NOMO-1 (cell line): ENCODE results near the gene DBP.

Experiments
- DNase-seq, 2 experiments: peaks; one replicate each; lab custom pipeline; 2025; ENCODE audit not compliant: unreplicated experiment in 2 of 2; lab: John Stamatoyannopoulos, UW

DBP gene

DNA sequence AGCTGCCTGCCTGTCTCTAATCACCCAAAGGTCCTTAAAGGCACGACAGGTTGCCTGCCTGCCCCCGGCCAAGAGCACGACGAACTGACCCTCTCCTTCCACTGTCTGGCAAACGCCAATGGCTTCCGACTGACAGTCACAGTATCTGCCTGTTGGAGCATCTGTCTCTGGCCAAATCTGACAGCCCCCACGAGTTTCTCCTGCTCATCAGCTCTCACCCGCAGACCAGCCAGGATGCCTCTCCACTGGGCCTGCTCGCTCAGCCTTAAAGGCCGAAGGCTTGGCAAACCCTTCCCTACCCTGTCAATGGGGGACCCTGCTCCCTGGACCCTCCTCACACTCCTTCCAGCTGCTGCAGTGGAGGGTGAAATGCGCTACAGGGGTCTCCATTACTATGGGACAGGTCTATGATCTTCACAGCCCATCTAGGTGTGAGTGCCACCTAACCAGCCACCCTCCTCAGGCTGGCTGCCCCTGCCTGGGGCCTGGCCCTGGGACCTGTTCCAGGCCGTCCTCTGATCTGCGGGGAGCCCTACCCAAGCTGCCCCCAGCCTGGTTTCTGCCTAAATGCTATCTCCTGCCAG lies 23.2 kb downstream of the DBP start:
- no peak for DNase-seq

GRCh38 chr19:48613024-48613851 lies 23.9 kb downstream of the DBP start:
- no peak for DNase-seq

DNA sequence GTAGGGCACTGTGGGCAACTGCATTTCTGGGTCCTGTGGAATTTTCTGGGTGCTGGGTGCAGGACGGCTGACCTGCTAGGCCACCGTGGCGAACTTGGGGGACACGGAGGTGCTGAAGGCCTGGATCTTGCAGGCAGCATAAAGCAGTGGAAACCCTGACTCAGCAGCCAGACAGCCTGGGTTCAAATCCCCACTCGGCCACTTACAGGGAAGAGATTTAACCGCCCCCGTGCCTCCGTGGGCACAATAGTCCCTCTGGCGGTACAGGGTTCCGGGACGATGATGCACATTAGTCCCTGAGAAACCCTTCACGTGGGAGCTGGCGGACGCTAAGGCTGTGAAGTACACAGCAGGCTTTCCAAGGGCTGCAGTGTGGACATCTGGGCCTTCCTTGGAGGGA lies 25.3 kb downstream of the DBP start:
- no peak for DNase-seq

GRCh38 chr19:48609571-48610108 lies 27.5 kb downstream of the DBP start:
- DNase-seq = no peak

DNA sequence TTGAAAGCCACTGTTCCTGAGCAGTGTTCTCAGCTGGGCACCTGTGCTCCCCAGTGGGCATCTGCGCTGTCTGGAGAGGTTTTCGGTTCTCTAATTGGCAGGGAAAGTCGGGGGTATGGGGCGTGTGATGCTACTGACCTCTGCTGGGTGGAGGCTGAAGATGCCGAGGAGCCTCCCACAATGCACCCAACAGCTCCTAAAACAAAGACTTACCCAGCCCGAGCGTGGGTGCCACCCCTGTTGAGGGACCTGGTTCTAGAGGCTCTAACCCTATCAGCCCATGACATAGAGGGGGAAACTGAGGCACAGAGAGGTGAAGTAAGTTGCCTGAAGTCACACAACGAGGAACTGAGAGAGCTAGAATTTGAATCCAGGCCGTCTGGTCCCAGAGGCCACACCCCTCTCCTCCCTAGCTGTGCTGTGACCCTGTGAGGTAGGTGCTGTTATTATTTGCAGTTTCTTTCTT lies 28.3 kb downstream of the DBP start:
- peak; percentile 70 to 73 for DNase-seq

- no peak for DNase-seq
Measured at GRCh38 chr19:48607359-48607755, 29.8 kb downstream of the DBP start.

DNA sequence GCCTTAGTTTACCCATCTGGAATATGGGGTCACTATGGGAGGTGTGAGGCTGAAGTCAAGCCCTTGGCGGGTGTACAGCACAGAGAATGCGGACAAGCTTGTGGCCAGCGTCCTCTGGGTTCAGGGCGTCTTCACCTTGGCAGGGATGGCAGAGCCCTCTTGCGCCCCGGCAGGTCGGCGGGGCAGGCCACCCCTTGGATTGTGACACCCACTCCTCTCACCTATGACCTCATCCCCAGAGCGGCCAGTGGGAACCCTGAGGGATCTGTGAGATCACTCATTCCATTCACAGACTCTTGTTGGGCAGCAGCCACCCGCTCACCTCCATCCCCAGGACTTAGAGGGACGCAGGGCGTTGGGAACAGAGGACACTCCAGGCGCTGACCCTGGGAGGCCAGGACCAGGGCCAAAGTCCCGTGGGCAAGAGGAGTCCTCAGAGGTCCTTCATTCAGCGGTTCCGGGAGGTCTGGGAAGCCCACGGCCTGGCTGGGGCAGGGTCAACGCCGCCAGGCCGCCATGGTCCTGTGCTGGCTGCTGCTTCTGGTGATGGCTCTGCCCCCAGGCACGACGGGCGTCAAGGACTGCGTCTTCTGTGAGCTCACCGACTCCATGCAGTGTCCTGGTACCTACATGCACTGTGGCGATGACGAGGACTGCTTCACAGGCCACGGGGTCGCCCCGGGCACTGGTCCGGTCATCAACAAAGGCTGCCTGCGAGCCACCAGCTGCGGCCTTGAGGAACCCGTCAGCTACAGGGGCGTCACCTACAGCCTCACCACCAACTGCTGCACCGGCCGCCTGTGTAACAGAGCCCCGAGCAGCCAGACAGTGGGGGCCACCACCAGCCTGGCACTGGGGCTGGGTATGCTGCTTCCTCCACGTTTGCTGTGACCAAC lies 30.5 kb downstream of the DBP start, which contains the start of gene SPACA4:
TSS of gene SPACA4 (plus strand) at position 280 of the 896 bp plus-strand sequence. CDS start at position 517, 237 bp downstream.
- no peak for DNase-seq

- no peak for DNase-seq
Measured at GRCh38 chr19:48603850-48604249, 33.3 kb downstream of the DBP start.

DNA sequence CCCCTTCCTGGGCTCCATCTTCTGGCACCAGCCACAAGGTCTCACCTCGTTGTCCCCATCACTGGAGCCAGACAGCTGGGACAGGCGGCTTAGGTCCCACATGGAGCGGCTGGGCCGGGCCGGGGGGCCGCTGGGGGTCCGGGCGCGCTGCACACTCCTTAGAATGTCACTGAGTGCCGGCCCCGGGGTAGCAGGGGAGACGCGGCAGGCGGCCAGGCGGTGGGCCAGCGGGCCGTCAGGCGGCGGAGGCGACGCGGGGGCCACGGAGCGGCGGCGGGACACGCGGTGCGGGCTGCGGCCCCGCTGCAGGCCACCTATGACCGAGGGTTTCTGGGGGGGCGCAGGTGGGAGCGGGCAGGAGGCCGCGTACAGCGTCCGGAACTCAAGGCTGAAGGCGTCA lies 33.7 kb downstream of the DBP start:
- no peak for DNase-seq

GRCh38 chr19:48603001-48603400 lies 34.2 kb downstream of the DBP start:
- no peak for DNase-seq

DNA sequence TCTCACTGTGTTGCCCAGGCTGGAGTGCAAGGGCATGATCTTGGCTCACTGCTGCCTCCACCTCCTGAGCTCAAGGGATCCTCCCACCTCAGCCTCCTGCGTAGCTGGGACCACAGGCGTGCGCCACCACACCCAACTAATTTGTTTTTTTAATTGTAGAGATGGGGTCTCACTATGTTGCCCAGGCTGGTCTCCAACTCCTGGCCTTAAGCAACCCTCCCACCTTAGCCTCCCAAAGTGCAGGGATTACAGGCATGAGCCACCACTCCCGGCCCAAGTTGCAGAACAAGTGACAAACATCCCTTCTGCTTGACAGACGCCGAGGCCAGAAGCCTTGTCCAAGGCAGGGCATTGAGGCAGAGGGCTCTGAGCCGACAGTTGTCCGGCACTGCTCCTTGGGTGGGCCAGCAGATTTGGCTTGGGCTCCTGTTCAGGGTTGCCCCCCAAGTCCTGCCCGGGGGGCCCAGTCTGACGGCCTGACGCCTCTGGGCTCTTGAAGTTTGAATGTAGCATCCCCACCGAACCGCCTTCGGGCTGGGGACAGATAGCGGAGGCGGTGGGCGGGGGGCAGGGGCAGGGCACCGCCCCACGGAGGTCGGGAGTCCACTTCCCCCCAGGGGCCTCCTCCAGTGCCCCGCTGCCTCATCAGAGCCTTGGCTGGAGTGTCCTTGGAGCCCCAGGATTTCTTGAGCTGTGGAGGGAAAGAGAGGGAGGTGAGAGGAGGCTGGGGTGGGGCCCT lies 36.3 kb downstream of the DBP start:
- no peak for DNase-seq

DNA sequence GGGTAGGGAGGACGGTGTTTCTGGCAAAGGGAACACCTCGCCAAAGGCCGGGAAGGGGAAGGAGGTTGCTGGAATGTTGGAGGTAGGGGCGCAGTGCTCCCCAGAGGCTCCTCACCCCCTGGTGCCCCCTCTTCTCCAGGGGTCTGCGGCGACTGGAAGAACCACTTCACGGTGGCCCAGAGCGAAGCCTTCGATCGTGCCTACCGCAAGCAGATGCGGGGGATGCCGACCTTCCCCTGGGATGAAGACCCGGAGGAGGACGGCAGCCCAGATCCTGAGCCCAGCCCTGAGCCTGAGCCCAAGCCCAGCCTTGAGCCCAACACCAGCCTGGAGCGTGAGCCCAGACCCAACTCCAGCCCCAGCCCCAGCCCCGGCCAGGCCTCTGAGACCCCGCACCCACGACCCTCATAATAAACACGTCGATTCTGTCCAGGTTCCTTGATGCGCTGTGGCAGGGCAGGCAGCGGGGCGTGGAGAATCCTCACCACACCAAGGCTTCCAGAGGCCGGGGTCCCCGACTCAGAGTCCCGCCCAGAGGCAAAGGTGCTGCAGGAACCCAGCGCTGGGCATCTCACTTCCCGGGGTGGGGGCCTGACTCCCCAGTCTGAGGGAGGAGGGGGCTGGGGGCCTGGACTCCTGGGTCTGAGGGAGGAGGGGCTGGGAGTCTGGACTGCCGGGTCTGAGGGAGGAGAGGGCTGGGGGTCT lies 38.0 kb downstream of the DBP start:
- DNase-seq = no peak

DNA sequence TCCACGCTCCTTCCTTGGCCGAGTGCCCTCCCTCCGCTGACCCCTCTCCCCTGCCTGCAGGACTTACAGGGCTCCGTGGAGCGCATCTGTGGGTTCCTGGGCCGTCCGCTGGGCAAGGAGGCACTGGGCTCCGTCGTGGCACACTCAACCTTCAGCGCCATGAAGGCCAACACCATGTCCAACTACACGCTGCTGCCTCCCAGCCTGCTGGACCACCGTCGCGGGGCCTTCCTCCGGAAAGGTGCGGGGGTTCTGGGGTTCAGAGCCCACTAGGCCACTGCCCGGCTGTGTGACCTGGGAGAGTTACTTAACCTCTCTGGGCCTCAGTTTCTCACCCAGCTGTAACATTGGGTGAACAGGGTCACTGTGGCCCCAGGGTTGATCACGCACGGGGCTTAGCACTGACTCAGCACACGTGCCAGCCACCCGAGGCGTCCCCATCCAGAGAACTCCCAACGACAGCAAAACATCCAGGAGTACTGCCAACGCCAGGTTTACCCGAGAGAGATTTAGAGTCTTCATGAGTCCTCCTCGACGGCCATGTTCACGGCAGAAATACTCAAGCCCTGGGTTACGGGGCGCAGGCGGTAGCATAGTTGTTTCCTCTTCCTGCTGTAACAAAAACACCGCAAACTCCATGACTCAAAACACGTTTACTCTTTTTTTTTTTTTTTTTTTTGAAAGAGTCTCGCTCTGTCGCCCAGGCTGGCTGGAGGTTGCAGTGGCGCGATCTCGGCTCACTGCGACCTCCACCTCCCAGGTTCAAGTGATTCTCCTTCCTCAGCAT lies 40.3 kb downstream of the DBP start:
- DNase-seq = peak; percentile 20 to 58

DNA sequence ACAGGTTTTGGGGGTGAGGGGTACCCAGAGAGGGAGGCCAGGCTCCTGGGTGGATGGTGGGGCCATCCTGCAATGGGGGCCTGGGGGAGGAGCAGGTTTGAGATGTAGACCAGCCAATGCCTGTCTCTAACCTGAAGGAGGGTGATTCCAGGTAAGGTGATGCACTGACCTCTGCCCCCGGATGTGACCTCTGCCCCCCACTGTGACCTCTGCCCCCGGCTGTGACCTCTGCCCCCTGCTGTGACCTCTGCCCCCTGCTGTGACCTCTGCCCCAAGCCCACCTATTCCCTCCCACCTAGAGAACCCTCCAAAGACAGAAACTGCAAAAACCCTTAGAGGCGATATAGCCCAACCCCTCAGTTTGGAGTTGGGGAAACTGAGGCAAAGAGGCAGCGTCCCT lies 40.9 kb downstream of the DBP start:
- no peak for DNase-seq

GRCh38 chr19:48595833-48596232 lies 41.3 kb downstream of the DBP start:
- no peak for DNase-seq

DNA sequence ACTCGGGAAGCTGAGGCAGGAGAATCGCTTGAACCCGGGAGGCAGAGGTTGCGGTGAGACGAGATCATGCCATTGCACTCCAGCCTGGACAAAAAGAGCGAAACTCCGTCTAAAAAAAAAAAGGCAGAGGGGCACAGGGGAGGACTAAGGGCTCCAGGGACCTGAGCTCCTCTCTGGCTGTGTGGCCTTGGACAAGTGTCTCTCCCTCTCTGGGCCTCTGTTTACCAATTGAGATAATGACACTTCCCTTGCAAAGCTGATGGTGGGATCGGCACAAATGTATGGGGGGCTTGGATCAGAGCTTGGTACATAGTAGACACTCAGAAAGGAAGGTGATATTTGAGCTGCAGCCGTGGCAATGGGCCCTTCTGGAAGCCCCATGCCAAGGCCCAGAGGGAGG lies 42.0 kb downstream of the DBP start:
- DNase-seq = no peak

GRCh38 chr19:48591021-48591420 lies 46.2 kb downstream of the DBP start:
- no peak for DNase-seq

DNA sequence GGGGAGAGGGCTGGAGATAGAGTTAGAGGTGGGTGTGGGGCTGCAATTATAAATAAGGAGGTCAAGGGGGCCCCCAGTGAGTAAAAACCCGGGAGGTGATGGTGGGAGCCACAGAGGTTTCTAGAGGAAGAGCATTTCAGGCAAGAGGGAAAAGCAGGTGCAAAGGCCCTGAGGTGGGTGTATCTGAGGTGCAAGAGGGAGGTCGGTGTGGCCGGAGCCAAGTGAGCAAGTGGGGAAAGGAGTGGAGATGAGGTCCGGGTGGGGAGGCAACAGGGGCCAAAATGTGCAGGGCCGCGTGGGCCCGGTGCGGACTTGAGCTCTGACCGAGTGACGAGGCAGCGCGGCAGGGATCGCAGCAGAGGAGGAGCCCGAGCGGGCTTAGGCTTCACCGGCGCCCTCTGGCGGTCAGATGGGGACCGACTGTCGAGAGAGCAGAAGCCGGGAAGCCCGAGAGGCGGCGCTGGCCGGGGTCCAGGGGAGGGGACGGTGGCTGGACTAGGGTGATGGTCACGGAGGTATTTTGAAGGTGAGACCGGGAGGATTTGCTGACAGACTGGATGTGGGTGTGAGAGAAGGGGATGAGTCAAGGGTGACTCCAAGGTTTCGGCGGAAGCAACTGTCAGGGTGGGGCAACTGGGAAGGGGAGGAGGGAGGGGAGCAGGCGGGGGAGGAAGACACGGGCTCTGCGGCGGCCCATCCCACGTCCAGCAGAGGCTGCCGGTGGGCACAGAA lies 48.3 kb downstream of the DBP start:
- DNase-seq = peak; percentile 82 to 84
